ENCODE data around the gene CHD5. TPM values are rescaled to one million over a fixed set of nuclear protein-coding genes. Genes with fewer than 3 reads are reported as not detected.
"Not testable (repeated sequence)": the region's sequence is repeated elsewhere in the genome, so short reads cannot be mapped to it uniquely, and the experiment has no call there.

The CHD5 gene
- total RNA-seq, 1 experiment from 2014 or later = 1.6 TPM

GRCh38 chr1:6077506-6077905, 102.6 kb downstream of the CHD5 start:
- Histone ChIP-seq H3K18ac (ENCODE audit: insufficient read length, low read depth, low read length) (no peak overlapping the region), H4K8ac (replicated peaks; ENCODE audit: insufficient read length, low read depth, low read length) (no peak overlapping the region), H3K4me2 (ENCODE audit: insufficient read depth, insufficient read length, low read length) (no peak overlapping the region), H2AFZ (ENCODE audit: low read length) (no peak overlapping the region), H2BK20ac (ENCODE audit: low read depth, low read length, poor library complexity, severe bottlenecking) (no peak overlapping the region), H3K4me1 (ENCODE audit: insufficient read depth, low read length) (no peaks in the 10 kb centered on the region), H3K23me2 (ENCODE audit: insufficient read length, low read depth, low read length, poor library complexity, severe bottlenecking) (no peaks in the 10 kb centered on the region), H2AK5ac (ENCODE audit: insufficient read length, low read length) (no peak overlapping the region), H2BK5ac (ENCODE audit: insufficient read length, low read length) (no peak overlapping the region), H4K5ac (ENCODE audit: insufficient read length, low read depth, low read length) (no peak overlapping the region), H3K79me2 (ENCODE audit: insufficient read depth, low read length) (no peaks in the 10 kb centered on the region), H3K14ac (ENCODE audit: insufficient read depth, low read length) (no peak overlapping the region), H2BK12ac (ENCODE audit: insufficient read length, low read depth, low read length) (no peak overlapping the region), H3K9ac (ENCODE audit: extremely low read depth, insufficient read length, low read length) (no peak overlapping the region), H2BK120ac (ENCODE audit: low read depth, low read length, poor library complexity, severe bottlenecking) (no peak overlapping the region), H2BK15ac (ENCODE audit: low read depth, low read length) (no peak overlapping the region), H4K91ac (ENCODE audit: insufficient read length, low read depth, low read length) (no peak overlapping the region), H4K20me1 (ENCODE audit: control insufficient read depth, insufficient read depth, insufficient read length) (no peaks in the 10 kb centered on the region), H3K27me3 (ENCODE audit: insufficient read depth, low read length) (no peaks in the 10 kb centered on the region), H3T11ph (ENCODE audit: low read length) (no peak overlapping the region), H3K79me1 (ENCODE audit: insufficient read depth, low read depth, low read length, poor library complexity, severe bottlenecking) (no peaks in the 10 kb centered on the region), H3K4ac (ENCODE audit: low read depth, low read length) (no peak overlapping the region), H3K23ac (ENCODE audit: insufficient read length, low read depth, low read length) (no peak overlapping the region), H3K27ac (ENCODE audit: insufficient read length, low read depth, low read length) (no peak overlapping the region), H3K9me3 (ENCODE audit: control insufficient read depth, low read depth, low read length) (no peaks in the 10 kb centered on the region), H3K56ac (ENCODE audit: insufficient read length, low read depth, low read length) (no peak overlapping the region)
- no peak for DNase-seq
- Mint-ChIP-seq H3K9me3 (no peaks in the 10 kb centered on the region), H3K4me1 (peaks cover 14 to 29% of the 10 kb centered on the region in 2 experiments), H3K27me3 (ENCODE audit: low read depth) (no peaks in the 10 kb centered on the region; the same call in none of the 2 replicates), H3K27ac (no peak overlapping the region), H3K36me3 (ENCODE audit: insufficient read depth in 1 of 3, low read depth in 3 of 3) (no peaks in the 10 kb centered on the region), H3K4me3 (no peak overlapping the region)
- no peak for TF ChIP-seq CTCF (conservative IDR thresholded peaks at IDR 0.05)
- no CpG with 5 or more reads among the region's 19 CpGs for WGBS (ENCODE audit: extremely low coverage, insufficient read length, low lambda C conversion rate)

GRCh38 chr1:6077061-6077460, 103.1 kb downstream of the CHD5 start:
- H3K18ac ChIP-seq (ENCODE audit: insufficient read length, low read depth, low read length); H3K9me3 Mint-ChIP-seq; H3T11ph ChIP-seq (ENCODE audit: low read length); H2BK5ac ChIP-seq (ENCODE audit: insufficient read length, low read length); H3K9me3 ChIP-seq (ENCODE audit: control insufficient read depth, low read depth, low read length); H3K4me1 ChIP-seq (ENCODE audit: insufficient read depth, low read length); H2BK20ac ChIP-seq (ENCODE audit: low read depth, low read length, poor library complexity, severe bottlenecking); H3K27ac ChIP-seq (ENCODE audit: insufficient read length, low read depth, low read length); H3K56ac ChIP-seq (ENCODE audit: insufficient read length, low read depth, low read length); H3K9ac ChIP-seq (ENCODE audit: extremely low read depth, insufficient read length, low read length); H3K23ac ChIP-seq (ENCODE audit: insufficient read length, low read depth, low read length); H2BK120ac ChIP-seq (ENCODE audit: low read depth, low read length, poor library complexity, severe bottlenecking); H3K4me3 Mint-ChIP-seq; H2BK12ac ChIP-seq (ENCODE audit: insufficient read length, low read depth, low read length); H3K4ac ChIP-seq (ENCODE audit: low read depth, low read length); H3K79me1 ChIP-seq (ENCODE audit: insufficient read depth, low read depth, low read length, poor library complexity, severe bottlenecking); H4K20me1 ChIP-seq (ENCODE audit: control insufficient read depth, insufficient read depth, insufficient read length); DNase-seq; H3K79me2 ChIP-seq (ENCODE audit: insufficient read depth, low read length); H3K4me2 ChIP-seq (ENCODE audit: insufficient read depth, insufficient read length, low read length); H4K91ac ChIP-seq (ENCODE audit: insufficient read length, low read depth, low read length); H3K23me2 ChIP-seq (ENCODE audit: insufficient read length, low read depth, low read length, poor library complexity, severe bottlenecking); H3K27ac Mint-ChIP-seq; H2BK15ac ChIP-seq (ENCODE audit: low read depth, low read length); H3K27me3 Mint-ChIP-seq (ENCODE audit: low read depth); H3K27me3 ChIP-seq (ENCODE audit: insufficient read depth, low read length); H4K8ac ChIP-seq (replicated peaks; ENCODE audit: insufficient read length, low read depth, low read length); H4K5ac ChIP-seq (ENCODE audit: insufficient read length, low read depth, low read length); H3K14ac ChIP-seq (ENCODE audit: insufficient read depth, low read length); H2AK5ac ChIP-seq (ENCODE audit: insufficient read length, low read length); H3K36me3 Mint-ChIP-seq (ENCODE audit: insufficient read depth in 1 of 3, low read depth in 3 of 3); H2AFZ ChIP-seq (ENCODE audit: low read length): not testable (repeated sequence)
- WGBS (ENCODE audit: extremely low coverage, insufficient read length, low lambda C conversion rate) = no CpG with 5 or more reads among the region's 8 CpGs
- peaks cover 14 to 29% of the 10 kb centered on the region in 2 experiments for H3K4me1 Mint-ChIP-seq
